ENCODE data around the gene PBRM1.
"Not testable (repeated sequence)": the region's sequence is repeated elsewhere in the genome, so short reads cannot be mapped to it uniquely, and the experiment has no call there.

The PBRM1 gene

DNA sequence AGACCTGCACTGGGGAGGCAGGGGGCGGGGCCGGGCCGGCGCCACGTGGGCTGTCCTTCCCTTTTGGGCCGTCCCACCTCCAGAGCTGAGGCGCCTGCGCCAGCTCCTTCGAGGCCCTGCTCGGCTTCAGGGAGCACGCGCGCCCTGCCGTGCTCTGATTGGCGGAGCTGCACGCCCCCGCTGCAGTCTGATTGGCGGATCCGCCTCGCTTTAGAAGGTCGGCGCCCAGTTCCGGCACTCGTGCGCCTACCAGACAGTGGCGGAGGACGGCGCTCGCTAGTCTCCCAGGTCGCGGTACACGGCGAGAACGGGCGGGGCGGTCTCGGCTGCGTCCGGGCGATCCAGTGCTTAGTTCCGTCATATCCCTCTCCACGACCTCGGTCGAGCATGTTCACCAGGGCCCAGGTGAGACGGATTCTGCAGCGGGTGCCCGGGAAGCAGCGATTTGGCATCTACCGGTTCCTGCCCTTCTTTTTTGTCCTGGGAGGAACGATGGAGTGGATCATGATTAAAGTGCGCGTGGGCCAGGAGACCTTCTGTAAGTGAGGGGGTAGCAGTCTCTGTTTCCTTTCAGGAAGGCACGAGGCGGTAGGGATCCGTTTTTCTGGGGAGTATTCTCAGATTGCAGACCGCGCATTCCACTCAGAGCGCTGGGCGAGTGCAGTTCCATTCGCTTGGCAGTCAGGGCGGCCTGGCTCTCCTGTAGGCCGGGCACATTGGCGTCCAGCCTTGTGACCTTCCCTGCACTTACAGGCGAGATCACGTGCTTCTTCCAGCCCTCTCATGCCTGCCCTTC, 149.1 kb downstream of the PBRM1 start, which contains the start of gene UQCC5:
TSS of gene UQCC5 (plus strand) at position 237 of the 796 bp plus-strand sequence. CDS start at position 388, 151 bp downstream.
- peak; percentile 99 for DNase-seq (ENCODE audit: low spot score)

DNA sequence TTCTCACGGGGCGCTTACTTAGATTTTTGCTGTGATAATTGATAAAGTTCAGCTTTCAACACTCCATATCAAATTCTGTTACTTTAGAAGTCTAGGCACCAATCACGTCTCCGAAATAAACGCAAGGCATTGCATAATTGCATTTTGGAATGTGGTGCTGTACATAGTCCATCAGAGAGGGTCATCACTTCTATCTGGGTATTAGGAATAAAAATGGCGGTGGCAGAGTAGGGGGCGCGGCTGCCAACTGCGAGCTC, 149.7 kb downstream of the PBRM1 start:
- no peak for DNase-seq (ENCODE audit: low spot score)

DNA sequence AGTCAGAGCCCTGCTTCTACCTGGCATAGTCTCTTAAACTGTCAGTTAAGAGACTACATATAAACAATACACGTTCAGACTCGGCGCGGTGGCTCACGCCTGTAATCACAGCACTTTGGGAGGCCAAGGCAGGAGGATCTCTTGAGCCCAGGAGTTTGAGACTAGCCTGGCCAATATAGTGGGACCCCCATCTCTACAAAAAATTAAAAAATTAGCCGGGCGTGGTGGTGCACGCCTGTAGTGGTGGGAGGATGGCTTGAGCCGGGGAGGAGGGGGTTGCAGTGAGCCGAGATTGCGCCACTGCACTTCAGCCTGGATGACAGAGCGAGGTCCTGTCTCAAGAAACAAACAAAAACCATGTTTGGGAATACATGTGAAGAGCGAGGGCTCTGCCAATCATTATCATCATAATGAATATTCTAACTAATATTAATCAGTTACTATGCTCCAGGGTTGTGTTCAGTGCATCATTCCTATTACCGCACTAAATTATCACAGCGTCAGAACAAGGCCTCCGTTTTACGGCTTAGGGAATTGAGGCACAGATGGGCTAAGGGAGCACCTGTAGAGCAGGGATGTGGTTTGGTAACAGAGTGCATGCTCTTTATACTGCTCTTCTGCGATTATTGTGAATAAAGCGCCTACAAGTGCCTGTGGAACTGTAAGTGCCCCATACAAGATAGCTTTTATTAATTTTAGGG, 150.2 kb downstream of the PBRM1 start:
- no peak for DNase-seq (ENCODE audit: low spot score)

DNA sequence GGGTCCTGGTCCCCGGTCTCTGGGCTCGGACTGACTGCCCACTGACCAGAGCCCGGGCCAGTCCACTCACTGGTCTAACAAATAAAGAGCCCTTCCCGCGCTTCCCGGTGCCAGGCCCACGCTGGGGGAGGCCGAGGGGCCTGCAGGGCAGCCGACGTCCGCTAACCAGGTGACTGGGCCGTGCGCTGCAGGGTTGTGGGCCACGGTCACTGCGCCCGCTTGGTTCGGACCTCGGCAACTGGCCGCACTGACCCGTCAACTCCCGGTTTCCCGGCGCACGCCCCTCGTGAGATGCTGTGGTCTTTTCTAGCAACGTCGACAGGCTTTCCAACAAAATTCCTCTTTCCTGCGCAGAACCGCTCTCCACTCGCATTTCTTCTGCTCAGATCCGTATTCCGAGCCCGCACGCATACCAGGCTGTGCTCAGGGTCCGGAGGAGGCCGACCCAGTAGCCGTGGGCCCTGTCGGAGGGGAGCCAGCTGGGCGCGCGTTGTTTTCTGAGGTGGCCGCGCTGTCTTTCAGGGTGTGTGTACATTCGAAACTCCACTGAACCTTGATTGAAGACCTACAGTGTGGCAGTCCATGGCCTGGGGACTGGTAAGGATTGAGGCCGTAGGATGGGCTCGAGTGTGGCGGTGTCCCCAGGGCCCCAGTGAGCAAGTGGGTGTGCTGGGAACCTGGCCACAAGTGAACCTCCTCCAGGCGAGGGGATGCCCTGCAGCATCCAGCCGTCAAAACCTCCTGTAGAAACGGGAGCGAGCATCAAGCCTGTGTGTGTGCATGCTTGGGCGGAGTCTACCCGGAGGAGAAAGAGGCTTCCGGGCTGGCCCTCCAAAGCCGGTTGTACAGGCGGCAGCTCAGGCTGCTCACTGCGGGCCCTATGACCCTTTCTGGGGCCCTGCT, 151.2 kb downstream of the PBRM1 start:
- DNase-seq (ENCODE audit: low spot score) = peak; percentile 66

GRCh38 chr3:52533623-52534280, 152.0 kb downstream of the PBRM1 start, which contains the start of gene NT5DC2:
NT5DC2 (minus strand) TSS chr3:52533857; CDS start chr3:52533737, 120 bp downstream.
- DNase-seq (ENCODE audit: low spot score) = peak; percentile 96

DNA sequence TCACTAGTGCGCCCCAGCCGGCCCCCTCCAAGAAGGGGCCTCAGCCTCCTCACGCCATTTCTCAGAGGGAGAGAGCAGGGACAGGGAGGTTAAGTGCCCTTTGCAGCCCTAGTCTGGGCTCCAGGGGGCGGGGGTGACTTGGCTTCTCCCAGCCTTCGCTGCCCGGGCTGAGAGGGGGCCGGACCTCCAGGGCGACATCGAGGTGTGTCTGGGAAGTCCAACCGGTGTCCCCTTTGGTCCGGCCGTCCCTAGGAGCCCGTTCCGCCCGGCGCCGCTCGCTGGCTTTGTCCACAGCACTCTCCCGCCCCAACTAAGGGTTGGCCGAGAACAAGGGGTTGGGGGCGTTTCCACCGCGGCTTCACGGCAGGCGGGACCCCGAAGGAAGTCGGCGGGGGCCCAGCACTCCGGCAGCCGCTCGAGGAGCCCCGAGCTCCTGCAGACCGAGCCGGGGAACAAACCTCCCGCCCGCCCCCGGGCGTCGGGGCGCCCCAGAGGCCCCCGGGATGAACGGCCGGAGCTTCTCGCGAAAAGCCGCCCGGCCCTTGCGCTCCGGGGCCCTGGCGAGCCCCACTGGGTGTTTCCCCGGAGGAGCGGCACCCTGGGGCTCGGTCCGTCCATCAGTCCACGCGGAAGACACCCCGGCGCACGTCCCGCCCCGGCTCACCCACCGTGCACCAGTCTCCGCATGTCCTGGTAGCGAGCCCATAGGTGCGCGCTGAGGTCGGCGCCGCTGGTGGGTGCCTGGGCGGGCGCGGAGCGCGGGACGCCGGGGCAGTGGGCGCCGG, 152.7 kb downstream of the PBRM1 start:
- DNase-seq (ENCODE audit: low spot score) = peak; percentile 68

DNA sequence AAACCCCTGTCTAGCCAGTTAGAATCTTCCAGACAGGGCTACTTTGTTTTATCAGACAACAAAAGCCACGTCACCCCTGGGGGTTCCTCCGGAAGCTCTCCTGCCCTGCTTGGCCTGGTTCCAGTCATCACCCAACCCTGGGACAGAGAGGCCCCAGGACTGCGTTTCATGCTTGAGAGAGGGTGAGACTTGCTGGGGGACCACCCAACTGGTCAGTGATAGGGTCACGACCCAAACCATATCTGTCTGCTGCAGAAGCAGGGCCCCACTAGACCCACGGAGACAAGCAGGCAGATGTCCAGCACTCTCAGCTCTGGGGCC, 153.2 kb downstream of the PBRM1 start:
- peak; percentile 29 for DNase-seq (ENCODE audit: low spot score)

DNA sequence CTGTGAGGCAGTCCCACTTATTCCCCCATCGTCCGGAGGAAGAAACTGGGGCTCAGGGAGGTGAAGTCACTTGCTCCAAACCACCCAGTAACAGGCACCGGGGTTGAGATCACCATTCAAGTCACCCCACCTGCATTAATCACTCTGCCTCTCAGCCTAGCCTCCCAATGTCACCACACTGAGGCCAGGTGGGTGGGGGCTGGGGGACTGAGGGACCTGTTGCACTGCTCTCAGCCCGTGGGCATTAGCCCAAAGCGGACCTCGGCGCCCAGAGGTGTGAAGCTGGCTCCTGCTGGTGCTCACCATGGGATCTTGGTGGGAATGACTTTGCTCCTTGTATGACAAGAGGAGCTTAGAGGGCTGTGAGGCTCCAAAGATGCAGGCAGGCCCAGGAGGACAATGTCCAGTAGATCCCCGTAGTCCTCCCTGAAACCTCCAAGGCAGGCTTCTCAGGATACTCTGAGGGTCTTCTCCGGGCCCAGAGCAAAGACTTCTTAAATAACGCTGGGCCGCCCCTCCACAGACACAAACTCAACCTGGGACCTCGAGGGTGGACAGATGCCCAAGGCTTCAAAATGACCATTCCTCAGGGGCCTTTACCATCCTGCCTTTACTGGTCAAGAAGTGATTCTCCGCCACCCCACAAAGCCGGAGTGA, 153.7 kb downstream of the PBRM1 start:
- DNase-seq (ENCODE audit: low spot score) = peak; percentile 10

- DNase-seq (ENCODE audit: low spot score) = peak; percentile 7
Measured at GRCh38 chr3:52530918-52531826, 154.5 kb downstream of the PBRM1 start.

DNA sequence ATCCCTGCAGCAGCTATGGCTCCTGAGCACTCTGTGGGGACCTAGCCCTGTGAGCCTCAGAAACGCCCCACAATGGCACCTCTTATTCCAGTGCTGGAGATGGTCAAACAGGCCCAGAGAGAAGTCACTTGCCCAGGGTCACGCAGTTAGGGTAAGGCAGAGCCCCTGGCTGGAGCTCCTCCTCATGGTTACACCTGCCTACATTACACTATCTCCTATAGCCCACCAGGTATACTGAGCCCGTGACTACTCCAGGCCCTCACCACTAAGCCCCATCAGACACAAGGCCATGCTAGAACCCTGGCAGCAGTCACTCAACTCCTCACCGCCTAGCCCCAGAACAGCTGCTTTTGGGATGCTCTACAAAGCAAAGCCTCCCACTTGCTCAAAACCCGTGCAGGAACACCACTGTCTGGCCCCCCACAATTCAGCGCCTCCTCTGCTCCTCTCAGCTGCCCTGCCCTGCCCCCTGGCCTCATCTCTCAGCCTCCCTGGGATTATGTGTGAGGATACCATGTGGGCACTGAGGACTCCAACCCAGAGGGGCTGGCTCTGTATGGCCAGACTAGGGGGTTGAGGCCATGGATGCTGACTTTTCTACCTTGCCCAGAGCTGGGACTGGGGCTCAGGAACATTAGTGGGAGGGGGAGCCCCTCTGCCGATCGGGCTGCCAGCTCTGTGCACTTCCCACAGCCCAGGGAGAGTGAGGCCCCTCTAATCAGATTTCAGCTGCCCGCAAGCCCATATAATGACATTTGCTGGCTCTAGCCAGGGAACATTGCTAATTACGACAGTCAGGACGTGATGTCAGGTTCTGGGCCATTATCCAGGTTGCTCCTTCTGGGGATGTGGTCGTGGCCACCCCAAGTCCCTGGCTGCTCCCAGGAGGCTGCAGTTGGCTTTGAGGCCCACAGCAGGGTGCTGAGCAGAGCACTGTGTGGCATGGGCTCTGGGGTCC, 156.1 kb downstream of the PBRM1 start:
- DNase-seq (ENCODE audit: low spot score) = no peak

DNA sequence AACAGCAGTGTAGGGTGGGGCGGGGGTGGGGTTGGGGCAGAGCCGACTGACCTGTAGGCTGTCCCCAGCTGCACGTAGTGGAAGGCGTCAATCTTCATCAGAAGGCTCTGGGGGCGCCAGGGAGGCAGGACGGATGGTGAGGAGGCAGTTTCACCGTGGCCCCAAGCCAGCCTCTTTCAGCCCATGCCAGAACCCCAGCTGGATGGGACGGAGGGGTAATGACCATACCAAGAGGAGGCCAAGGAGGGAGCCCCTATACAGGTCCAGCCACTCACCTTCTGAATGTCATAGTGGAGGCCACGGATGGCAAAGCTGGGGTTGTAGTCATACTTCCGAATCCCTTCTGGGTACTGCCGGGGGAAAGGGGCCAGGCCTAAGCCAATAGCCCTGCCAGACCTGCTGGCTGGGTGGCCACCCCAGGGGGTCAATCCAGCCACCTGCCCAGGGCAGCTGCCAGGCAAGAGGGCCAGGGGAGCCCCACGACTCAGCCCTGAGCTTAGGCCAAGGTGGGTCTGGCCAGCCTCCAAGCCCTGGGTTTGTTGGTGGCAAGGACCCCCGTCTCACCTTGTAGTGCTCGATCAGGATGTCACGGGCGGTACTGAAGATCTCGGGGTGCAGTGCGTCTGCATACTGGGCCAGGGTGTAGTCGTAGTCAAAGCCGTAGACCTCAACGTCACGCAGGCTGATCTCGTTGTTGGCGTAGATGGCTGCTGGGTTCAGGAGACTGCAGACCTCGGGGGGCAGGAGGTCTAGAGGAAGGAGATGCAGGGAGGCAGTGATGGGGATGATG, 156.9 kb downstream of the PBRM1 start:
- DNase-seq (ENCODE audit: low spot score) = no peak

GRCh38 chr3:52527732-52528585, 157.8 kb downstream of the PBRM1 start:
- no peak for DNase-seq (ENCODE audit: low spot score)

- DNase-seq (ENCODE audit: low spot score) = no peak
Measured at GRCh38 chr3:52527039-52527731, 158.5 kb downstream of the PBRM1 start.

GRCh38 chr3:52526671-52527038, 159.1 kb downstream of the PBRM1 start:
- not testable (repeated sequence) for DNase-seq (ENCODE audit: low spot score)

DNA sequence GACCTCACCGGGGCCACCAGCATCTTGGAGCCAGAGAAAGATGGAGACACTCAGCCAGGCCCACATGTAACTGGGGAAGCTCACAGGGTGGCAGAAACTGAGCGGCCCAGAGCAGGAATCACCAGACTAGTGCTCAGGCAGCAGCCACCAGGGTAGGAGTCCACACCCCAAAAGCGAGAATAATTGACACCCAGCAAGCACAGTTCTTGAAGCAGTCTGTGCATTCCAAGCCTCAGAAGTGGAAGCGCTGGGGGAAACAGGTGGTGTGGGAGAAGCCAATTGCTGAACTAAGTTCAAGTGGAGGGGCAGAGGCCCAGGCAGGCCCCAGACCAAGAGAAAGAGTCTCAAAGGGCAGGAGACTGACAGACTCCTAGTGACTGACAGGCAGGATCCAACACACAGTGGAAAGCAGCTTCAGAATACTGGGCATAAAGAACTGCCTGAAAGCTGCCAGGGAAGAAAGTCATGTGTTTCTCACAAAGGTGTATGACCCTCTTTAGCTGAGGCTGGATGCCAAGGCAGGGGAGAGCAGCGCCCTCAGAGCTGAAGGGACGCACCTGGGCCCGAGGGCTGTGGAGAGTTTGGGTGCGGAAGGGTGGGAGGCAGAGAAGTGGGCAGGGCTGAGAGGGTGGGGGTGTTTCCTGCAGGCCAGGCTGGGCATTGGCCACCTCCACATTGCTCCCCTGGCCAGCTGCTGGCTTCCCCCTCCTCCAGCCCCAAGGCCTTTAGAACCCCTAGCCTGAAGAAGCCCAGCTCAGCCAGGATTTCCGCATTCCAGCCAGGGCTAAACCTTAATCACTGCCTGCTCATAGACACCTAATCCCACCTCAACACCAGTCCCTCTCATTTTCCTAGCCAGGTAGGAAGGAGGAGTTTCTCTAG, 159.8 kb downstream of the PBRM1 start:
- no peak for DNase-seq (ENCODE audit: low spot score)
